HCT116 (cell line): Measurements from ENCODE around the gene RPTOR. TPM values are rescaled to one million over a fixed set of nuclear protein-coding genes. Genes with fewer than 3 reads are reported as not detected.

Source experiments
- ATAC-seq: fragments of 200-7000 bp; cut with Tn5 transposase; 2 replicates; pipeline ENCODE4 v1.9.1; 2020; ENCODE audit warnings: mild to moderate bottlenecking, moderate library complexity
- BruUV-seq: library from RNA; stranded (reverse); fragments of 400-500 nt; replicated peaks from 2 replicates; lab custom pipeline; 2021; lab: Mats Ljungman, UMichigan
- CTCF ChIA-PET: fragments of 300-600 bp; sonication (Branson Sonifier 250); formaldehyde crosslinking; loops from one replicate; lab custom pipeline; 2021; ENCODE audit warnings: antibody characterized with exemption; lab: Charles Lee
- POLR2A ChIA-PET: fragments of 300-600, 350-600 bp; sonication (Branson Sonifier 250); formaldehyde crosslinking; loops from one replicate; lab custom pipeline; 2021; ENCODE audit warnings: antibody characterized with exemption; lab: Charles Lee
- RAD21 ChIA-PET, 2 experiments: fragments of 300-600 bp; sonication (Branson Sonifier 250); formaldehyde crosslinking; loops; one replicate each; lab custom pipeline; 2023; ENCODE audit warnings: low total read pairs in 2 of 2; ENCODE audit not compliant: uncharacterized antibody in 2 of 2, unreplicated experiment in 2 of 2, low non-redundant PET in 1 of 2; lab: Charles Lee
- DNase-seq: peaks from one replicate; pipeline ENCODE4 v3.0.0-alpha.2; 2010; ENCODE audit warnings: low read depth, low spot score
- H2AFZ ChIP-seq: fragments of 200-600 bp; shearing (Covaris generic), sonication (generic); 2 replicates; pipeline ENCODE4 v1.6.1; 2017; ENCODE audit warnings: low read depth, mixed run types, mixed read lengths, antibody characterized with exemption, low read length; ENCODE audit not compliant: poor library complexity, severe bottlenecking
- H3K27ac ChIP-seq: 2 replicates; pipeline ENCODE4 v1.5.1; 2012; ENCODE audit warnings: low read depth, low read length
- H3K27me3 ChIP-seq: fragments of 200-600 bp; sonication (generic); 2 replicates; pipeline ENCODE4 v1.6.1; 2016; ENCODE audit warnings: mixed run types, low read length, mixed read lengths; ENCODE audit not compliant: insufficient read depth
- H3K36me3 ChIP-seq, 2 experiments: fragments of 200-500 bp in 1 of 2; fragments of 200-600 bp in 1 of 2; sonication (Bioruptor generic) in 1 of 2; sonication (generic) in 1 of 2; 2 replicates each; pipeline versions ENCODE4 v1.5.1 to v1.6.1; 2014 to 2016; ENCODE audit warnings: low read length in 2 of 2, inconsistent platforms in 1 of 2, mixed read lengths in 1 of 2, mixed run types in 1 of 2; ENCODE audit not compliant: insufficient read depth in 2 of 2, control insufficient read depth in 1 of 2
- H3K4me1 ChIP-seq, 2 experiments: fragments of 200-600 bp in 1 of 2; sonication (generic) in 1 of 2; 2 replicates each; pipeline versions ENCODE4 v1.5.1 to v1.6.1; 2012 to 2017; ENCODE audit warnings: low read length in 2 of 2, inconsistent platforms in 1 of 2, mild to moderate bottlenecking in 1 of 2, mixed read lengths in 1 of 2, mixed run types in 1 of 2, moderate library complexity in 1 of 2; ENCODE audit not compliant: insufficient read depth in 2 of 2, control insufficient read depth in 1 of 2
- H3K4me2 ChIP-seq: fragments of 200-600 bp; sonication (generic); 2 replicates; pipeline ENCODE4 v1.6.1; 2017; ENCODE audit warnings: mixed run types, low read length, mixed read lengths
- H3K4me3 ChIP-seq, 2 experiments: fragments of 200-600 bp in 1 of 2; sonication (generic) in 1 of 2; replicated peaks in 1 of 2; 2 replicates each; pipeline ENCODE4 v1.5.1; 2011 to 2016; ENCODE audit warnings: low read length in 2 of 2, control low read depth in 1 of 2, low read depth in 1 of 2, mild to moderate bottlenecking in 1 of 2, mixed read lengths in 1 of 2, mixed run types in 1 of 2
- H3K79me2 ChIP-seq: fragments of 200-600 bp; sonication (generic); 2 replicates; pipeline ENCODE4 v1.6.1; 2017; ENCODE audit warnings: mild to moderate bottlenecking, mixed run types, low read length, moderate library complexity, mixed read lengths; ENCODE audit not compliant: insufficient read depth
- H3K9ac ChIP-seq: fragments of 200-600 bp; sonication (generic); 2 replicates; pipeline ENCODE4 v1.6.1; 2016; ENCODE audit warnings: low read length, mixed read lengths
- H3K9me2 ChIP-seq: fragments of 200-600 bp; sonication (generic), shearing (Covaris generic); 2 replicates; pipeline ENCODE4 v1.6.1; 2017; ENCODE audit warnings: mixed run types, mild to moderate bottlenecking, moderate library complexity; ENCODE audit not compliant: insufficient read depth
- H3K9me3 ChIP-seq, 2 experiments: fragments of 200-500 bp in 1 of 2; fragments of 200-600 bp in 1 of 2; sonication (Bioruptor generic) in 1 of 2; sonication (generic) in 1 of 2; 2 replicates each; pipeline ENCODE4 v1.6.1; 2014 to 2017; ENCODE audit warnings: low read length in 2 of 2, mixed read lengths in 2 of 2, inconsistent platforms in 1 of 2, low read depth in 1 of 2, mild to moderate bottlenecking in 1 of 2, mixed run types in 1 of 2, moderate library complexity in 1 of 2; ENCODE audit not compliant: control insufficient read depth in 1 of 2, insufficient read depth in 1 of 2
- H4K20me1 ChIP-seq: fragments of 200-600 bp; sonication (generic), shearing (Covaris generic); 2 replicates; pipeline ENCODE4 v1.6.1; 2017; ENCODE audit warnings: mixed run types, mild to moderate bottlenecking, moderate library complexity; ENCODE audit not compliant: insufficient read depth
- ATF3 ChIP-seq: IDR thresholded peaks from 2 replicates; pipeline ENCODE4 v1.6.1; 2012
- CEBPB ChIP-seq: IDR thresholded peaks from 2 replicates; pipeline ENCODE4 v1.6.1; 2012; ENCODE audit warnings: low read depth
- ELF1 ChIP-seq: IDR thresholded peaks from 2 replicates; pipeline ENCODE4 v1.6.1; 2012; ENCODE audit warnings: low read depth, borderline replicate concordance
- MAX ChIP-seq: IDR thresholded peaks from 2 replicates; pipeline ENCODE4 v1.6.1; 2012
- POLR2A ChIP-seq: IDR thresholded peaks from 2 replicates; pipeline ENCODE4 v1.7.0; 2011; ENCODE audit warnings: borderline replicate concordance; ENCODE audit not compliant: insufficient read depth, insufficient read length; ENCODE audit errors: extremely low read depth
- POLR2AphosphoS5 ChIP-seq: IDR thresholded peaks from 2 replicates; pipeline ENCODE4 v1.6.1; 2011; ENCODE audit warnings: mild to moderate bottlenecking, low read depth, low read length, moderate library complexity
- SIN3A ChIP-seq: IDR thresholded peaks from 2 replicates; pipeline ENCODE4 v1.6.1; 2012; ENCODE audit warnings: low read depth
- SP1 ChIP-seq: IDR thresholded peaks from 2 replicates; pipeline ENCODE4 v1.6.1; 2012; ENCODE audit warnings: low read depth
- YY1 ChIP-seq: IDR thresholded peaks from 2 replicates; pipeline ENCODE4 v1.6.1; 2011; ENCODE audit warnings: low read length, low read depth, moderate library complexity, mild to moderate bottlenecking; ENCODE audit not compliant: insufficient replicate concordance; ENCODE audit errors: extremely low read depth
- intact Hi-C: fragments of 100-400 bp; cut with micrococcal nuclease; formaldehyde crosslinking; loops from 2 replicates; pipeline ENCODE4 v1.10.0; 2022
- total RNA-seq: library from RNA; stranded (reverse); gene quantifications from one replicate; pipeline ENCODE4 v1.2.1, GENCODE V29; 2021; ENCODE audit not compliant: unreplicated experiment
- TF ChIP-seq, protein P1 (sequence below), 3 experiments: fragments of 200-600 bp in 1 of 3; sonication (generic) in 1 of 3; IDR thresholded peaks in 2 of 3; conservative IDR thresholded peaks in 1 of 3; 2 replicates each; pipeline ENCODE4 v1.5.1; 2012 to 2017; ENCODE audit warnings: low read depth in 2 of 3, low read length in 2 of 3, antibody characterized with exemption in 1 of 3, borderline replicate concordance in 1 of 3, control low read depth in 1 of 3, mild to moderate bottlenecking in 1 of 3, mixed read lengths in 1 of 3, mixed run types in 1 of 3, moderate library complexity in 1 of 3; ENCODE audit not compliant: insufficient read depth in 1 of 3

RPTOR gene
- total RNA-seq, 1 experiment from 2014 or later = 69.5 TPM

DNA sequence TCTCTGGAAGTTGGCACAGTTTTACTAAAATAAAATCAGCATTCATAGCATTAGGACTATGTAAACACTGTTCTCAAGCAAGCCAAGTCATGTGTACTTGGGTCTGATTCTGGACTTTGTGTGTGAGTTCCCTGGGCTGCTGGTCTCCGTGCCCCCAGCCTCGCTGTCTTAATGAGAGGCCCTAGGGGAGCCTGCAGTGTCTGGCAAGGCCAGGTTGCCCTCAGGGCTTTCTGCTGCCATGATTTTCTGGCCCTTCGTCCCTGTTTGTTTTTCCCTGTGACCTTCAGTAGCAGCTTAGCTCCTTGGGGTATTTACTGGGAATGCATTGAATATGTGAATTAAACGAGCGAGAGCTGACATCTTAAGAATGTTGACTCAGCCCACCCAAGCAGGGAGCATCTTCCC, 161.8 kb downstream of the RPTOR start:
- ChIA-PET POLR2A (no interaction called here), RAD21 (interaction anchor here in 1 of 2 experiments (0.6 kb wide), 1 partner anchor 399 kb away, joined by 4 read pairs; no protein-coding TSS in a partner anchor), CTCF (no interaction called here)
- Histone ChIP-seq H3K79me2 (peaks cover 73% of the 10 kb centered on the region), H3K4me2 (no peak overlapping the region), H3K4me1 (no peaks in the 10 kb centered on the region), H3K27me3 (no peaks in the 10 kb centered on the region), H3K4me3 (no peak overlapping the region), H2AFZ (no peak overlapping the region), H3K36me3 (no peaks in the 10 kb centered on the region; a peak in 1 of 4 replicates), H3K27ac (no peak overlapping the region), H4K20me1 (no peaks in the 10 kb centered on the region; the same call in 1 of the 2 replicates), H3K9me3 (no peaks in the 10 kb centered on the region), H3K9ac (no peak overlapping the region), H3K9me2 (no peaks in the 10 kb centered on the region)
- intact Hi-C loops = no loop called here
- DNase-seq = no peak
- TF ChIP-seq ATF3 = no peak
- no peak for TF ChIP-seq CEBPB
- no peak for TF ChIP-seq MAX
- TF ChIP-seq SP1 = no peak
- BruUV-seq = no TSS peak
- ATAC-seq = no peak

DNA sequence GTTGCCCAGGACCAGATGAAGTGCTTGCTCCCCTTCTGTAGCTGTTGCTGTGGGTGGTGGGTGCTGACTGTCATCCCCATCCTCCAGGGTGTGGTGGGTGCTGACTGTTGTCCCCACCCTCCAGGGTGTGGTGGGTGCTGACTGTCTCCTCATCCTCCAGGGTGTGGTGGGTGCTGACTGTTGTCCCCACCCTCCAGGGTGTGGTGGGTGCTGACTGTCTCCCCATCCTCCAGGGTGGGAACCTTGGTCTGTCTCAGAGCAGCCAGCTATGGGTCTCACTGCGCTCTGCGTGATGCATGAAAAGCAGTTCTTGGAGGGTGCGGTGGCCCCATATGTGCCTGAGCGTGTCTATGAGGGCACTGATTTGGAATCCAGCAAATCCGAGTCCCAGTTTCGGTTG, 163.8 kb downstream of the RPTOR start:
- CTCF ChIA-PET = no interaction called here
- Histone ChIP-seq H3K9me2 (no peaks in the 10 kb centered on the region), H4K20me1 (no peaks in the 10 kb centered on the region; the same call in 1 of the 2 replicates), H3K79me2 (peaks cover 68% of the 10 kb centered on the region), H3K27ac (no peak overlapping the region), H3K9me3 (no peaks in the 10 kb centered on the region), H3K4me3 (no peak overlapping the region), H3K4me2 (no peak overlapping the region), H3K9ac (no peak overlapping the region), H3K4me1 (no peaks in the 10 kb centered on the region), H3K27me3 (no peaks in the 10 kb centered on the region), H3K36me3 (no peaks in the 10 kb centered on the region; a peak in 1 of 4 replicates), H2AFZ (no peak overlapping the region)
- no TSS peak for BruUV-seq
- DNase-seq (no peak), ATAC-seq (no peak)
- intact Hi-C loops = no loop called here
- RAD21 ChIA-PET = no interaction called here
- POLR2A ChIA-PET = no interaction called here
- TF ChIP-seq, protein P1, sequence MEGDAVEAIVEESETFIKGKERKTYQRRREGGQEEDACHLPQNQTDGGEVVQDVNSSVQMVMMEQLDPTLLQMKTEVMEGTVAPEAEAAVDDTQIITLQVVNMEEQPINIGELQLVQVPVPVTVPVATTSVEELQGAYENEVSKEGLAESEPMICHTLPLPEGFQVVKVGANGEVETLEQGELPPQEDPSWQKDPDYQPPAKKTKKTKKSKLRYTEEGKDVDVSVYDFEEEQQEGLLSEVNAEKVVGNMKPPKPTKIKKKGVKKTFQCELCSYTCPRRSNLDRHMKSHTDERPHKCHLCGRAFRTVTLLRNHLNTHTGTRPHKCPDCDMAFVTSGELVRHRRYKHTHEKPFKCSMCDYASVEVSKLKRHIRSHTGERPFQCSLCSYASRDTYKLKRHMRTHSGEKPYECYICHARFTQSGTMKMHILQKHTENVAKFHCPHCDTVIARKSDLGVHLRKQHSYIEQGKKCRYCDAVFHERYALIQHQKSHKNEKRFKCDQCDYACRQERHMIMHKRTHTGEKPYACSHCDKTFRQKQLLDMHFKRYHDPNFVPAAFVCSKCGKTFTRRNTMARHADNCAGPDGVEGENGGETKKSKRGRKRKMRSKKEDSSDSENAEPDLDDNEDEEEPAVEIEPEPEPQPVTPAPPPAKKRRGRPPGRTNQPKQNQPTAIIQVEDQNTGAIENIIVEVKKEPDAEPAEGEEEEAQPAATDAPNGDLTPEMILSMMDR (IDR thresholded peaks at IDR 0.05 in 2 of 3, conservative IDR thresholded peaks at IDR 0.05 in 1 of 3; ENCODE audit: borderline replicate concordance in 1 of 3, insufficient read depth in 1 of 3, low read depth in 2 of 3, low read length in 2 of 3) = no peak
- no peak for TF ChIP-seq YY1
- no peak for TF ChIP-seq SIN3A
- no peak for TF ChIP-seq ELF1
- no peak for TF ChIP-seq POLR2AphosphoS5
- no peak for TF ChIP-seq ATF3
- no peak for TF ChIP-seq CEBPB
- no peak for TF ChIP-seq POLR2A
